Stimulated activated CD8-positive, alpha-beta memory T cell treated with anti-CD3 and anti-CD28 coated beads, Interleukin-4, amount 100 ng/mL, for 4 hours (primary cell): Measurements from ENCODE around the gene SPSB4.
"Not testable (repeated sequence)": the region's sequence is repeated elsewhere in the genome, so short reads cannot be mapped to it uniquely, and the experiment has no call there.

Experiments
- DNase-seq, 2 donors: peaks; one replicate each; pipeline ENCODE4 v3.0.0-alpha.2; 2020; ENCODE audit warnings: low read depth in 2 of 2, low spot score in 1 of 2

SPSB4 gene

GRCh38 chr3:141114179-141114745, 63.1 kb downstream of the SPSB4 start:
- no peak for DNase-seq

- DNase-seq, result no peak
Measured at GRCh38 chr3:141114816-141115460, 63.8 kb downstream of the SPSB4 start.

- DNase-seq, result no peak
Measured at GRCh38 chr3:141115789-141116541, 64.8 kb downstream of the SPSB4 start.

GRCh38 chr3:141116721-141117120, 65.6 kb downstream of the SPSB4 start:
- no peak for DNase-seq

- DNase-seq, result not testable (repeated sequence)
Measured at GRCh38 chr3:141117982-141118381, 66.8 kb downstream of the SPSB4 start.

- DNase-seq, result no peak
Measured at GRCh38 chr3:141122455-141123030, 71.4 kb downstream of the SPSB4 start.

GRCh38 chr3:141123677-141124410, 72.7 kb downstream of the SPSB4 start:
- DNase-seq, result no peak

GRCh38 chr3:141124715-141125114, 73.6 kb downstream of the SPSB4 start:
- DNase-seq, result no peak

- DNase-seq, result no peak
Measured at GRCh38 chr3:141125351-141125750, 74.2 kb downstream of the SPSB4 start.

- no peak for DNase-seq
Measured at GRCh38 chr3:141126661-141127343, 75.7 kb downstream of the SPSB4 start.

GRCh38 chr3:141127344-141128125, 76.4 kb downstream of the SPSB4 start:
- DNase-seq, result no peak

GRCh38 chr3:141128126-141128777, 77.1 kb downstream of the SPSB4 start:
- no peak for DNase-seq

- DNase-seq, result no peak
Measured at GRCh38 chr3:141129049-141129448, 77.9 kb downstream of the SPSB4 start.

- DNase-seq, result no peak
Measured at GRCh38 chr3:141129541-141130011, 78.4 kb downstream of the SPSB4 start.

- no peak for DNase-seq
Measured at GRCh38 chr3:141143517-141143916, 92.4 kb downstream of the SPSB4 start.

- no peak for DNase-seq
Measured at GRCh38 chr3:141146979-141147470, 95.9 kb downstream of the SPSB4 start.

- no peak for DNase-seq
Measured at GRCh38 chr3:141147657-141148056, 96.5 kb downstream of the SPSB4 start.

- DNase-seq, result no peak
Measured at GRCh38 chr3:141148169-141148568, 97.0 kb downstream of the SPSB4 start.

GRCh38 chr3:141148770-141149169, 97.6 kb downstream of the SPSB4 start:
- no peak for DNase-seq
